Measurements from ENCODE around the gene TSNAX. TPM values are rescaled to one million over a fixed set of nuclear protein-coding genes. Genes with fewer than 3 reads are reported as not detected.

The TSNAX gene
- total RNA-seq, 2 experiments from 2014 or later: 33.5 to 35.7 TPM

- no peak for DNase-seq
- ATAC-seq (ENCODE audit: poor library complexity): no peak
- H3K27ac ChIP-seq (ENCODE audit: low read depth in 1 of 2, low read length in 2 of 2): no peak overlapping the region
- Mint-ChIP-seq H3K27ac (no peak overlapping the region), H3K9me3 (no peaks in the 10 kb centered on the region), H3K27me3 (no peaks in the 10 kb centered on the region), H3K36me3 (ENCODE audit: low read depth) (no peaks in the 10 kb centered on the region), H3K4me3 (no peak overlapping the region), H3K4me1 (ENCODE audit: low read depth) (no peaks in the 10 kb centered on the region)
- no peaks in the 10 kb centered on the region for H3K4me1 ChIP-seq (ENCODE audit: insufficient read depth, low read length)
- intact Hi-C loops (cut with DNase I, micrococcal nuclease): no loop called here
- TF ChIP-seq CTCF (IDR thresholded peaks at IDR 0.05): no peak
- CTCF ChIA-PET: interaction anchor here (0.5 kb wide), 1 partner anchor 152 kb away, joined by 3 read pairs; no protein-coding TSS in a partner anchor
- no peaks in the 10 kb centered on the region for H3K9me3 ChIP-seq (ENCODE audit: control insufficient read depth in 1 of 2, insufficient read depth in 1 of 2, low read length in 2 of 2)
- no peaks in the 10 kb centered on the region for H3K36me3 ChIP-seq (ENCODE audit: insufficient read depth, low read length)
- no peaks in the 10 kb centered on the region for H3K27me3 ChIP-seq (ENCODE audit: control insufficient read depth in 1 of 2, insufficient read depth in 2 of 2, low read length in 2 of 2)
- no peak overlapping the region for H3K4me3 ChIP-seq (ENCODE audit: low read length)
- POLR2A ChIA-PET: no interaction called here
These were observed 56.5 kb downstream of the TSNAX start for GRCh38 chr1:231584921-231585320.

DNA sequence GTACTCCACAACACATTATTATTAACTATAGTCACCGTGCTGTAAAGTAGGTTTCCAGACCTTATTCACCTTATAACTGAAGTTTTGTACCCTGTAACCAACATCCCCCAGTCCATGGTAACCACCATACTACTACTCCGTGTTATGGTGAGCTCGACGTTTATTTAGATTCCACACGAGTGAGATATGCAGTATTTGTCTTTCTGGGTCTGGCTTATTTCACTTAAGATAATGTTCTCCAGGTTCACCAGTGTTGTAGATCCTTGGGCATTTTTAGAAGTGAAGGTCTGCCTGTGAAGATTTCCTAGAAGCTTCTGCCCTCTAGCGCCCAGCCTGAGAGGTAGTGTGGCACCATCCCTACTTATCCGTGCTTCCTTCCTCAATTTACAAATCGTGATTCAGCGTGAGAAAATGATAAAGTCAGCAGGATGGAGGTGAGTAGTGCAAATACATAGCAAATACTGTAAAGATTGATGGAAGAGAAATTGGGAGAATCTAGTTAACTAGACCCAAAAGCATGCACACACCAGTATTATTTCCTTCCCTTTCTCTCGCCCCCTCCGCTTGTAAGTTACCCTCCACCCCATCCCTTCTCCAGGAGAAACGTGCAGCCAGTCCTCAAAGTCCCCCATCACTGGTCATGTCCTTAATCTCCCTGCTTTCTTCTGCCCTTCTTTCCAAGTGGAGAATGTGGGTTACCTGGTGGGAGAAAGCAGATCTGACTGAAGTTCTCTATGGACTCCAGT lies 62.2 kb downstream of the TSNAX start:
- Histone ChIP-seq H3K27me3 (ENCODE audit: control insufficient read depth in 1 of 2, insufficient read depth in 2 of 2, low read length in 2 of 2) (no peaks in the 10 kb centered on the region), H3K4me3 (ENCODE audit: low read length) (no peak overlapping the region), H3K9me3 (ENCODE audit: control insufficient read depth in 1 of 2, insufficient read depth in 1 of 2, low read length in 2 of 2) (no peaks in the 10 kb centered on the region), H3K27ac (ENCODE audit: low read depth in 1 of 2, low read length in 2 of 2) (no peak overlapping the region), H3K36me3 (ENCODE audit: insufficient read depth, low read length) (no peaks in the 10 kb centered on the region), H3K4me1 (ENCODE audit: insufficient read depth, low read length) (no peaks in the 10 kb centered on the region)
- H3K4me1 Mint-ChIP-seq (ENCODE audit: low read depth): no peaks in the 10 kb centered on the region
- no peak overlapping the region for H3K27ac Mint-ChIP-seq
- no peaks in the 10 kb centered on the region for H3K9me3 Mint-ChIP-seq
- no peaks in the 10 kb centered on the region for H3K27me3 Mint-ChIP-seq
- DNase-seq: peak in 10 of 14 experiments; percentile 4 to 67 (median 26)
- peak; percentile 61 for ATAC-seq (ENCODE audit: poor library complexity)
- intact Hi-C loops (cut with DNase I, micrococcal nuclease): loop anchor here (1.0 to 10.0 kb wide), 2 partner anchors 166 to 232 kb away; partner anchors contain the start of gene EGLN1 (in 1 of the 2)
- ChIA-PET POLR2A (no interaction called here), CTCF (interaction anchor here (1.0 kb wide), 1 partner anchor 233 kb away, joined by 4 read pairs; no protein-coding TSS in a partner anchor)
- H3K36me3 Mint-ChIP-seq (ENCODE audit: low read depth): no peaks in the 10 kb centered on the region
- TF ChIP-seq CTCF (IDR thresholded peaks at IDR 0.05): peak; percentile 55
- H3K4me3 Mint-ChIP-seq: no peak overlapping the region

- POLR2A ChIA-PET: no interaction called here
- DNase-seq: no peak
- intact Hi-C loops (cut with DNase I, micrococcal nuclease): loop anchor here in 1 of 2 experiments (10.0 kb wide), 1 partner anchor 167 kb away; the partner anchor contains the start of gene EGLN1
These were observed 63.0 kb downstream of the TSNAX start for GRCh38 chr1:231591466-231591865.

More at GRCh38 chr1:231591466-231591865, 63.0 kb downstream of the TSNAX start:
- no peak for TF ChIP-seq CTCF (IDR thresholded peaks at IDR 0.05)
- H3K9me3 Mint-ChIP-seq: no peaks in the 10 kb centered on the region
- H3K27me3 Mint-ChIP-seq: no peaks in the 10 kb centered on the region
- no peaks in the 10 kb centered on the region for H3K36me3 Mint-ChIP-seq (ENCODE audit: low read depth)
- no peak overlapping the region for H3K4me3 ChIP-seq (ENCODE audit: low read length)
- CTCF ChIA-PET: interaction anchor here (1.4 kb wide), 1 partner anchor 14 kb away, joined by 3 read pairs; no protein-coding TSS in a partner anchor
- H3K4me1 Mint-ChIP-seq (ENCODE audit: low read depth): no peaks in the 10 kb centered on the region
- no peaks in the 10 kb centered on the region for H3K9me3 ChIP-seq (ENCODE audit: control insufficient read depth in 1 of 2, insufficient read depth in 1 of 2, low read length in 2 of 2)
- no peaks in the 10 kb centered on the region for H3K4me1 ChIP-seq (ENCODE audit: insufficient read depth, low read length)
- H3K4me3 Mint-ChIP-seq: no peak overlapping the region
- no peaks in the 10 kb centered on the region for H3K36me3 ChIP-seq (ENCODE audit: insufficient read depth, low read length)
- no peak overlapping the region for H3K27ac ChIP-seq (ENCODE audit: low read depth in 1 of 2, low read length in 2 of 2)
- H3K27me3 ChIP-seq (ENCODE audit: control insufficient read depth in 1 of 2, insufficient read depth in 2 of 2, low read length in 2 of 2): no peaks in the 10 kb centered on the region
- no peak for ATAC-seq (ENCODE audit: poor library complexity)
- H3K27ac Mint-ChIP-seq: no peak overlapping the region
